Suppressor macrophage treated with lipopolysaccharide for 4 hours (primary cell): ENCODE results near the gene CSRP1.
A peak's percentile ranks its signal among the peaks of the same experiment; 100 is the strongest.

Experiments used
- DNase-seq: peaks from one replicate; pipeline ENCODE4 v3.0.0-alpha.2; 2020

CSRP1 gene

DNA sequence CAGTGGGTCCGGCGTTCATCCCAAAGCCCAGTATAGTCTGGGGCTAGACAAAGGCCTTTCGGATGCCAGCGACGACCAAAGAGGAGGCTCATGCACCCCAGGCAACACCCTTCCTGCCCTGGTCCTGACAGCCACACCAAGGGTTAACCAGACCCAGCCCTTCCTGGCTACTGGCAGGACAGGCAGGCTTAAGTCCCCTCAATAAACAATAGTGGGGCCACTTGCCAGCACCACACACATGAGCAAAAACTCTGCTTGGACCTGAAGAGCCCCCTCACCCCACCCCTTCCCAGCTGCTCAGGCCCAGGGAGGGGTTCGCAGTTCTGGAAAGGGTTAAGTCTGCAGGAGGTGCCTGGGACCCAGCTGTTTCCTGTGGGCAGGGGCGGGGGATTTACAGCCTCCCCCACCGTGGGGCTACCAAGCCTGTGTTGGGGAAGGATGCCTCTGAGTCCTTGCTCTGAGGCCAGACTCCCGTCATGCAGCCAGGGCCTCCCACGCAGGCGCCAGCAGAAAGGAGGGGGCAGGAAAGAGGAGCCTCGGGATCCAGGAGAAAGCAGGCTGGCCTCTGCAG lies 56.1 kb downstream of the CSRP1 start:
- DNase-seq: peak; percentile 71

DNA sequence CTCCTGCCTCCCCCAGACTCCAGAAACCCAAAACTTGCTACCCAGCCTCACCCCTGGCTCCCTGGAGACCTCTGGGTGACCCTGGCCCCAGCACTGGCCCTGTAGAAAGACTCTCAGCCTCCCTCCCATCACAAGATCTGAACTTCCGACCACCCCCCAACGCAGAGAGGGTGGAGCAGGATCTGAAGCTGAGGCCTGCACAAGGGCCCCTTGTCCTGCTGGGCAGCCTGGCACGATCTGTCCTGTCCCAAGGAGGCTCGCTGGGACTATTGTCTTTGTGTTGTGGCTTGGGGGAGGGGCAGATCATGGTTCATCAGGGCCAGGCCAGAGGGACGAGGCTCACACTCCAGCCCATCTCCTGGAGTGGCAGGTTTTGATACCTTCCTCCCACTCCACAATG lies 57.9 kb downstream of the CSRP1 start:
- DNase-seq: no peak

DNA sequence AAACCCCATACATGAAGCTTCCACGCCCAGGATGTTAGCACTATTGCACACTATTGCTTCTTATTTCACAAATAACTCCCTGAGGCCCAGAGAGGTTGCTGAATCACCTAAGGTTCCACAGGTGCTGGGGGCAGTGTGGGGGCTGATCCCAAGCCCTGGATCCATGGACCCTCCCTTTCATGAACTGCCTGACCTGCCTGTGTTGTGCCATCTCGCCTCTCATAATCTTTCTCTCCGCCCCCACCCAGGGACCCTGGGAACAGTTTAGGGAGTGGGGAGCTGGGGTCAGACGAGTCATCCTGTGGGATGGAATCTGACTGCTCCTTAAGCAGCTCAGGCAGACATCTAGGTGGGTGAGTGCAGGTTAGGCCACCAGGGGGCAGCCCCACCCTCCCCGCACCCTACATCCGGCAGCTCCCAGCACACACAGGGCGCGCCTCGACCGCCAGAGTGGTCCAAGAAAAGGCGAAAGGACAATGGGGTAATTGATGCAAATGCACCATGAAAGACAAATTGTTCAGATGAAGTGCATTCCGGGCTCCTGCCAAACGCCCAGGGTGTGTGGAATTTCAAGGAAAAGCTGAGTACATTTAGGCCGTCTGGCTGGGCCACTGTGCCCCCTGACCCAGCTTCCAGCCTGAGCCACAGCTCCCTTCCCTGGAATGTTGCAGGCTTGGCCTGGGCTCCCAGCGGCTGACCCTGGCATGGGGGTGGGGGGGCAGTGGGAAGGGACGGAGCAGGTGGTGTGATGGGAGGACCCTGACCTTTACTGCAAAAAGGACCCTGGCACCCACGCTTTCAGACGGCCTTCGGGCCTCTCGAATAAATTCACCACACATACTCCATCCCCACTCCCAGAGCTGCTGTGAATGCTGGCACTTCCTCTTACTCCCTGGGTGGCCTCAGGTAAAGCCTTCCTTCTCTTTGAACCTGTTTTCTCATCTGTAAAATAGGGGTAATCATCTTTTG lies 58.7 kb downstream of the CSRP1 start:
- peak; percentile 76 for DNase-seq

DNA sequence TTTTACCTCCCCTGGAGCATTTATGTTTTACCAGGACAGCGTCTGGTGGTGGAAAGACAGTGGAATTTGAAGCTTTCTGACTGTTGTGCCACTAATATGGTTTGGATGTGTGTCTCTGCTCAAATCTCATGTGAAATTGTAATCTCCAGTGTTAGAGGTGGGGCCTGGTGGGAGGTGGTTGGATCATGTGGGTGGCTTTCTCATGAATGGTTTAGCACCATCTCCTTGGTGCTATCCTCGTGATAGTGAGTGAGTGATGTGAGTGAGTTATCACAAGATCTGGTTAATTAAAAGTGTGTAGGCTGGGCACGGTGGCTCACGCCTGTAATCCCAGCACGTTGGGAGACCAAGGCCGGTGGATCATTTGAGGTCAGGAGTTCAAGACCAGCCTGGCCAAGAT lies 61.6 kb downstream of the CSRP1 start:
- no peak for DNase-seq

DNA sequence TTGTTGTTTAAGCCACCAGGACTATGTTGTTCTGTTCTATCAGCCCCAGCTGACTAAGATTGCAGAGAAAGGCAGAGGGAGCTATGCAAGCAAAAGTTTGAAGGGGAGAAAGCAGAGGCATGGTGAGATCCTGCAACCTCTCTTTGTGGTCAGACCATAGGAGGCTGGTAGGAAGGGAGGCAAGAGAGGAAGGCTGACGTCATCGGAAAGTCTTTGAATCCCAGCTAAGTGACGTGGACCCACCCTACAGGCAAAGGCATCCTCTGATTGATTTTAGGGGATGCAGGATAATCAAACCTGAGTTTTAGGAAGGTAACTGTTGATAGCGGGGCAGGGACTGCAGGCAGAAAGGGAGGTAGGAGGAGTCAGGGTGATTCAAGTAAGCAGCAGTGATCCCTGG lies 62.1 kb downstream of the CSRP1 start:
- peak; percentile 71 for DNase-seq

DNA sequence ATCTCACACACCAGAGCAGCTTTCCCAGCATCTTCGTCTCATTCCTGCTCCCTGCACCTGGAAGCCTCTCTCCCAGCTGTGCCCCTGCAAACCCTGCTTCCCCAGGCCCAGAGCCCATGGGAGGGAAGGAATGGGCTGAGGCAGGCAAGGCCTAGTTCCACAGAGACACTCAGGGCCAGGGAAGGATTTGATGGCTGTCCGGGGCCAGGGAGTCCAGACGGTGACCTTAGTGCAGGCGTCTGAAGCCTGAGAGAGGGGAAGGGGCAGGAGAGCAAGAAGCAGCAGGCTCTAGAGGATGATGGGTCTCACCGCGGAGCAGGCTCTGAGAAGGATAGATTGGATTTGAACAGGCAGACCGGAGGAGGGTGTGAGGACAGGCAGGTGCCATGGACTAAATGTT lies 63.2 kb downstream of the CSRP1 start:
- no peak for DNase-seq

DNA sequence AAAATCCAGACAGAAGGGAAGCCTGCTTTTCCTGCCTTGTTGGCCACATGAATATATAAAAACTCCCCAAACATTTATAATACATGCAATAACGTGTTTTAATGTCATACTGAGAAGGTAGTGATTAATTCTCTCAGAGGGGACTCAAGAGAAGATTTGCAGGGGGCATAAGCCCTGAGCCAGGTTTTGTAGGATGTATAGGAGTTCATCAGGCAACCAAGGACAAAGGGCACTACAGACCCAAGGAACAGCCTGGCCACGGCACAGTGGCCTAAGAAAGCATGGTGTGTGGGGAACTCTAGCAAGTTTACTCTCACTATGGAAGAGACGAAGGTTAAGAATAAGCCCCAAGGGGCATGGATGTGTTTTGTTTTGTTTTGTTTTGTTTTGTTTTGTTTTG lies 70.0 kb downstream of the CSRP1 start:
- DNase-seq: no peak

DNA sequence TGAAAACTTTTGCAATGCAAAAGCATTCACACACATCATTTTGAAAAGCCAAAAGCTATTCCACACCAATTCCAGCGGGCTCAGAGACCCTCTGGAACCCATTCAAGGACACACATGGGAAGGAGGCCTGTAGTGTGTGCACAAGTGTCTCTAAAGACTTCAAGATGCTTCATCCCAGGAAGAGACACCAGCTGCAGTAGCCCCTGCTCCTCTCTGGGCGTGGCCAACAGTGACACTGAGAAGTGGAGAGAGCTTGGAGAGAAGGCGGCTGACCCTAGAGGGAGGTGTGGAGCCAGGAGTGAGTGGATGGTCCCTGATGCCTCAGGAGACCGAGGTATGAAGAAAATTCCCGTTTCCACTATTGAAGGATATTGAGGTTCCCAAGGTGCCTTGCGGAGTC lies 70.5 kb downstream of the CSRP1 start:
- no peak for DNase-seq

DNA sequence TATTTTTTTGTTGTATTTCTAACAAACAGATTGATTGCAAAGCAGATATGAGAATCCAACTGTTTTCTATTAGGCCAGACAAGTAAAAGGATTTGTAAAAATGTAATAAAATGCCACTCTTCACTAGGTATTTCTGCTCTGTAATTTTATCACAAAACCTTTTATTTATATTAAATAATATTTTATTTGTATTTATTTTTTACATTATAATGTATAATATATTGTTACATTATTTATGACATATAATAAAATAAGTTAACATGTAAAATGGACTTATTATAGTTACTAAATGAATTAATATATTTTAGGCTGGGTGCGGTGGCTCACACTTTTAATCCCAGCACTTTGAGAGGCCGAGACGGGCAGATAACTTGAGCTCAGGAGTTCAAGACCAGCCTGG lies 72.7 kb downstream of the CSRP1 start:
- no peak for DNase-seq

DNA sequence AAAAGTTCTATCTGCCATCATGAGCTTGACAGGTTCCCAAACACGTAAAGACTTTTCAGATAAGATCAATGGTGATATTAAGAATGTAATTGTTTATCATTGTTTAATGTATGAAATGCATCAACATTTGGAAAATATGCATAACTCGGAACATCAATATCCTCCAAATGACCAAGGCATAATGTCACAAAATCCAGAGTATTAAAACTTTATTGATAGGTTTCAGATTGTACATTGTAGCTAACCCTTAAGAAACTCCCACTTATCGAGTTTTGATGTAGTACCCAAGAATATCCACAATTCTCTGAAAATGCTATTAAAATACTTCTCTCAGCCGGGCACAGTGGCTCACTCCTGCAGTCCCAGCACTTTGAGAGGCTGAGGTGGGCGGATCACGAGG lies 73.3 kb downstream of the CSRP1 start:
- DNase-seq: no peak
